ENCODE data around the gene SCN4A.
"Not testable (repeated sequence)": the region's sequence is repeated elsewhere in the genome, so short reads cannot be mapped to it uniquely, and the experiment has no call there.

Gene SCN4A

DNA sequence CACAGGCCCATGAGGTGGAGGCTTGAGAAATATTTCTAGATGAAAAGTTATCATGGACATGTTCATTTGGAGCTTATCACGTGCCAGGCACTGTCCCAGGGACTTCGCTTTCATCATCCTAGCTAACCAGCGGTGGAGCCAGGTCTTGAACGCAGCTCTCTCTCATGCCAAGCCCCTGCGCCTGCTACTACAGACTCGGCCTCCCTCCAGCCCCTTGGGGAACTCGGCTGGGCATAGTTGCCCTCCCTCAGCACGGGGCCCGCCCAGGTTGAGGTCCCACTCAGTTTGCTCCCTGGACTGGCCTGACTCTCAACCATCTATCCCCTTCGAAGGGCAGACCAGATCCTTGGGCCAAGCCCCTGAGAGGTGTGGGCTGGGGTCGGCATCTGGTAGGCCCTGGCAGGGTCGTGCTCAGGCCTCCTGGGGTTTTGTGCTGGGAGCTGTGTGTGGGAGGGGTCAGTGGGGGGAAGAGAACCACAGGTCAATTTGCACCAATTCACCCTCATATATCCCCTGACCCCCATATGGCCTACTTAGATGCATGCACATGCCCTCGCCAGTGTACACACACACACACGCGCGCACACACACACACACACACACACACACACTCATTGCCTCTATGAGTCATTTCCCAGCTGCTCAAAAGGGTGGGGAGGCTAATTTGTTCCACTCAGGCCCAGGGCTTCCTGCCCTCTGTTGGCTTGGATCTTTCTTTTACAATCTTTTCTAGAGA lies 12.1 kb upstream of the SCN4A start:
- DNase-seq (ENCODE audit: low read depth in 2 of 2): peak; percentile 38 to 42

- DNase-seq (ENCODE audit: low read depth in 2 of 2): no peak
Observed at GRCh38 chr17:63984236-63984635, 11.5 kb upstream of the SCN4A start.

- no peak for DNase-seq (ENCODE audit: low read depth in 2 of 2)
Observed at GRCh38 chr17:63983320-63983719, 10.6 kb upstream of the SCN4A start.

GRCh38 chr17:63982641-63983040 lies 9.9 kb upstream of the SCN4A start:
- not testable (repeated sequence) for DNase-seq (ENCODE audit: low read depth in 2 of 2)

GRCh38 chr17:63978272-63979200 lies 5.8 kb upstream of the SCN4A start:
- DNase-seq (ENCODE audit: low read depth in 2 of 2): no peak

DNA sequence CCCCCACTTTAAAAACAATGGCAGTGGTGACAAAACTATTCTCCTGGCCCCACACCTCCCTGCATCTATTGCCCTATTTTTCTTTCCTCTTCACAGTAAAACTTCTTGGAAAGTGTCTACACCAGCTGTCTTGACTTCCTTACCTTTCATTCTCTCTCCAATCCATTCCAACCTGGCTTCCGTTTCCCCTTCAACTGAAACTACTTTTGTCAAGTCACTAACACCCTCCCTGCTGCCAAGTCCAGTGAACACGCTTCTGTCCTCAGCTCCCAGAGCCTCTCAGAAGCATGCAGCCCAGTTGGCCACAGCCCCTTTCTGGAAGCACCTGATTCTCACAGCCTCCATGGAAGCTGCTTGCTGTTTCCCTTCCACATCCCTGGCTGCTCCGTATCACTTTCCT lies 4.0 kb upstream of the SCN4A start:
- no peak for DNase-seq (ENCODE audit: low read depth in 2 of 2)

- no peak for DNase-seq (ENCODE audit: low read depth in 2 of 2)
Observed at GRCh38 chr17:63975541-63976092, 2.9 kb upstream of the SCN4A start.

- no peak for DNase-seq (ENCODE audit: low read depth in 2 of 2)
Observed at GRCh38 chr17:63974594-63975192, 2.0 kb upstream of the SCN4A start.

GRCh38 chr17:63973930-63974593 lies 1.3 kb upstream of the SCN4A start:
- DNase-seq (ENCODE audit: low read depth in 2 of 2): no peak

GRCh38 chr17:63973247-63973646 lies 529 bp upstream of the SCN4A start:
- no peak for DNase-seq (ENCODE audit: low read depth in 2 of 2)

- DNase-seq (ENCODE audit: low read depth in 2 of 2): no peak
Observed at GRCh38 chr17:63969278-63969677, 3.4 kb downstream of the SCN4A start.

DNA sequence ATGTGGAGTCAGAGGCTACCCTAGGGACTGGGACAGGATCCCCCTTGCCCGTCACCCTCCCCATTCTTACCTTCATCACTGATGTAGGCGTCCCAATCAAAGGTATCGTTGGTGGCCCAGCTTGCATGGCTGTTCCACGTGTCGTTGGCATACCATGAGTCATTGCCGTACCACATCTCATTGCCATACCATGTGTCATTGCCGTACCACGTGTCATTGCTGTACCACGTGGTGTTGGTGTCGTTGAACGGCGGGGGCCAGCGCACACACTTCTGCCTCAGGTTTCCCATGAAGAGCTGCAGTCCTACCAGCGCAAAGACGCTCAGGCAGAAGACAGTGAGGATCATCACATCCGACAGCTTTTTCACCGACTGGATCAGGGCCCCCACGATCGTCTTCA lies 4.8 kb downstream of the SCN4A start:
- DNase-seq (ENCODE audit: low read depth in 2 of 2): no peak

DNA sequence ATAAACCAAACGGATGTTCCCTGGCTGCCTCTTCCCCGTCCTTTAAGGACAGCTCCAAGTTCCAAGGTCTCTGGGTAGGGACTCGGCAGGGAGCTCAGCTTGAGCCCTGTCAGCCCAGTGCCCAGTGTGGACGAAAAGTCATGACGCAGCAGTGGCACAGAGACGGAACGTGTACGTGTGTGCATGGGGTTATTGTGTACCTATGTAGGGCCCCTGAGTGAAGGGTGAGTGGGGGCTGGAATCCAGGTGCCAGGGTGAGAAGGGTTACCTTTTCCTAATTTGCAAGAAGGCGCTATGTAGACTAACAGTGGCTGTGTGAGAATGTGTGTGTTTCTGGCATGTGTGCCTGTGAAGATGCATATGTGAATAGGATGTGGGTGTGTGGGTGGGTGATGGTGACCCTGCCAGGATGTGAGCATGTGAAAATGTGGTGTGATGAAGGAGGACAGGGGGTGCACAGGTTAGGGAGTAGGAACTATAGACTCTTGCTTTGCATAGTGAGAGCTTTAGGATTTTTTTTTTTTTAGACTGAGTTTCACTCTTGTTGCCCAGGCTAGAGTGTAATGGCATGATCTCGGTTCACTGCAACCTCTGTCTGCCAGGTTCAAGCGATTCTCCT lies 6.0 kb downstream of the SCN4A start:
- DNase-seq (ENCODE audit: low read depth in 2 of 2): no peak

GRCh38 chr17:63963123-63963522 lies 9.6 kb downstream of the SCN4A start:
- DNase-seq (ENCODE audit: low read depth in 2 of 2): no peak

GRCh38 chr17:63962298-63962744 lies 10.4 kb downstream of the SCN4A start:
- no peak for DNase-seq (ENCODE audit: low read depth in 2 of 2)

GRCh38 chr17:63961355-63962212 lies 11.1 kb downstream of the SCN4A start:
- peak; percentile 19 to 41 for DNase-seq (ENCODE audit: low read depth in 2 of 2)

- DNase-seq (ENCODE audit: low read depth in 2 of 2): no peak
Observed at GRCh38 chr17:63960430-63960829, 12.3 kb downstream of the SCN4A start.

- DNase-seq (ENCODE audit: low read depth in 2 of 2): no peak
Observed at GRCh38 chr17:63960006-63960405, 12.7 kb downstream of the SCN4A start.

DNA sequence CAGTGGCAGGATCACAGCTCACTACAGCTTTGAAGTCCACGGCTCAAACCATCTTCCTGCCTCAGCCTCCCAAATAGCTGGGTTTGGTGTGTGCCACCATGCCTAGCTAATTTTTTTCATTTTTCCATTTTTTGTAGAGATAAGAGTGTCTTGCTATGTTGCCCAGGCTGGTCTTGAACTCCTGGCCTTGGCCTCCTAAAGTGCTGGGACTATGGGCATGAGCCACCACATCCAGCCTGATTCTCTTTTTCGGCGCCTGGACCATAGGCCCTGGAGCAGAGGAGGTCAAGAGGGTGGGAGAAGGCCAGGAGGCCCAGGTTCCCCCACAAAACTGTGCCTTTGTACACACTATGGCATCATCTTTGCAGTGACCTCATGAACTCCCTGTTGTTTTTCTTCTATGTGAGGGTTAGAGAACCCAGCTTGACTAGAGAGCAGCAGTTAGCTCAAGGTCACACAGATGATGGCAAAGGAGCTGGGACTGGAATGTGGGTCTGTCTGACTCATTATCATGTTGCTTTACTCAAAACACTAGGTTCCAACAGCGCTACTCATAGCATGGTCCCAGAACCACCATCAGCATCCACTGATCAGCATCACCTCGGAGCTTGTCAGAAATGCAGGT lies 16.3 kb downstream of the SCN4A start:
- no peak for DNase-seq (ENCODE audit: low read depth in 2 of 2)

- no peak for DNase-seq (ENCODE audit: low read depth in 2 of 2)
Observed at GRCh38 chr17:63955791-63956190, 16.9 kb downstream of the SCN4A start.

Data from activated CD4-positive, alpha-beta T cell treated with anti-CD3 and anti-CD28 coated beads for 24 hours (primary cell).